DND-41 (cell line): ENCODE data around the gene GPATCH2.

ENCODE experiments used
- ATAC-seq: fragments of 200-7000 bp; cut with Tn5 transposase; 3 replicates; pipeline ENCODE4 v1.9.1; 2021; ENCODE audit warnings: low read depth; ENCODE audit not compliant: insufficient read depth
- DNase-seq: peaks from one replicate; pipeline ENCODE4 v3.0.0-alpha.2; 2020
- H2AFZ ChIP-seq: 2 replicates; pipeline ENCODE4 v1.6.0; 2012; ENCODE audit warnings: low read depth, low read length
- H3K27ac ChIP-seq: 2 replicates; pipeline ENCODE4 v1.5.1; 2012; ENCODE audit warnings: low read length, inconsistent platforms
- H3K27me3 ChIP-seq: fragments of 200-600 bp; sonication (generic); 2 replicates; pipeline ENCODE4 v1.6.0; 2012; ENCODE audit warnings: low read length, mild to moderate bottlenecking, inconsistent platforms; ENCODE audit not compliant: insufficient read depth, poor library complexity
- H3K36me3 ChIP-seq: 2 replicates; pipeline ENCODE4 v1.5.1; 2012; ENCODE audit warnings: low read length, inconsistent platforms; ENCODE audit not compliant: insufficient read depth
- H3K4me1 ChIP-seq: 2 replicates; pipeline ENCODE4 v1.5.1; 2012; ENCODE audit warnings: mild to moderate bottlenecking, low read length; ENCODE audit not compliant: insufficient read depth
- H3K4me2 ChIP-seq: 2 replicates; pipeline ENCODE4 v1.6.0; 2012; ENCODE audit warnings: mild to moderate bottlenecking, moderate library complexity, low read length, inconsistent platforms; ENCODE audit not compliant: insufficient read depth
- H3K4me3 ChIP-seq, 2 experiments: fragments of 200-600 bp in 1 of 2; shearing (Covaris generic) in 1 of 2; 2 replicates each; pipeline ENCODE4 v1.5.1; 2012 to 2016; ENCODE audit warnings: inconsistent platforms in 2 of 2, low read length in 2 of 2, mild to moderate bottlenecking in 2 of 2, low read depth in 1 of 2, moderate library complexity in 1 of 2
- H3K79me2 ChIP-seq: 2 replicates; pipeline ENCODE4 v1.6.0; 2012; ENCODE audit warnings: low read length, inconsistent platforms; ENCODE audit not compliant: insufficient read depth
- H3K9ac ChIP-seq: 2 replicates; pipeline ENCODE4 v1.6.0; 2012; ENCODE audit warnings: low read depth, mild to moderate bottlenecking, inconsistent platforms, low read length, moderate library complexity
- H3K9me3 ChIP-seq: 2 replicates; pipeline ENCODE4 v1.5.1; 2012; ENCODE audit warnings: low read length, moderate library complexity, mild to moderate bottlenecking, inconsistent platforms; ENCODE audit not compliant: insufficient read depth, severe bottlenecking
- H4K20me1 ChIP-seq: 2 replicates; pipeline ENCODE4 v1.6.0; 2012; ENCODE audit warnings: low read length; ENCODE audit not compliant: insufficient read depth
- EZH2 ChIP-seq: IDR thresholded peaks from 3 replicates; pipeline ENCODE4 v1.6.1; 2012; ENCODE audit warnings: borderline replicate concordance, low read depth, mild to moderate bottlenecking, moderate library complexity, low read length, inconsistent platforms; ENCODE audit not compliant: severe bottlenecking
- TF ChIP-seq, protein P1 (sequence below): IDR thresholded peaks from 2 replicates; pipeline ENCODE4 v1.5.1; 2012; ENCODE audit warnings: borderline replicate concordance, low read length, moderate library complexity, mild to moderate bottlenecking; ENCODE audit not compliant: poor library complexity, severe bottlenecking; ENCODE audit errors: extremely low read depth

Gene GPATCH2

DNA sequence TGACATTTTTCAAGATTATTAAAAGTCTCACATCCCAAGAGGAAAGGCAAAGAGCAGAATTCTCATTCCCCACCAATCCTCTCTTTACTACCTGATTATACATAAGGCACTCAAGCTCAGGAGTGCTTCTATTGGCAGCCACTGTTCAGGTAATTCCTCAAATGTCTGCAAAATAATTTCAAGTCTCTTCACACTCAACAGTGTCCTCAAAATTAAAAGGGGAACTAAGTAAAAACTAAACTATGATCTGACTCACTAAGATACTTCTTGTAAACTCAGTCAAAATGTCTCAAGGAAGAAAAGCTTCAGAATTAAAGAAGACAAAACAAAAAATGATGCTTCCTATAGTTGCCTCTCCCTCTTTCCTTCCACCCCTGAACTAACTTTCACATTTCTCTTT is 135.6 kb downstream of the GPATCH2 start:
- no peak overlapping the region for H3K9ac ChIP-seq
- no peak overlapping the region for H3K4me3 ChIP-seq
- H3K79me2 ChIP-seq, result no peaks in the 10 kb centered on the region
- H3K9me3 ChIP-seq, result no peaks in the 10 kb centered on the region
- H3K27ac ChIP-seq, result no peak overlapping the region
- ATAC-seq (no peak), DNase-seq (no peak)
- no peak overlapping the region for H3K4me2 ChIP-seq
- no peaks in the 10 kb centered on the region for H3K4me1 ChIP-seq
- H3K27me3 ChIP-seq, result no peaks in the 10 kb centered on the region
- no peaks in the 10 kb centered on the region for H4K20me1 ChIP-seq
- no peaks in the 10 kb centered on the region; the same call in 1 of the 2 replicates for H3K36me3 ChIP-seq
- H2AFZ ChIP-seq, result no peak overlapping the region
- TF ChIP-seq, protein P1, sequence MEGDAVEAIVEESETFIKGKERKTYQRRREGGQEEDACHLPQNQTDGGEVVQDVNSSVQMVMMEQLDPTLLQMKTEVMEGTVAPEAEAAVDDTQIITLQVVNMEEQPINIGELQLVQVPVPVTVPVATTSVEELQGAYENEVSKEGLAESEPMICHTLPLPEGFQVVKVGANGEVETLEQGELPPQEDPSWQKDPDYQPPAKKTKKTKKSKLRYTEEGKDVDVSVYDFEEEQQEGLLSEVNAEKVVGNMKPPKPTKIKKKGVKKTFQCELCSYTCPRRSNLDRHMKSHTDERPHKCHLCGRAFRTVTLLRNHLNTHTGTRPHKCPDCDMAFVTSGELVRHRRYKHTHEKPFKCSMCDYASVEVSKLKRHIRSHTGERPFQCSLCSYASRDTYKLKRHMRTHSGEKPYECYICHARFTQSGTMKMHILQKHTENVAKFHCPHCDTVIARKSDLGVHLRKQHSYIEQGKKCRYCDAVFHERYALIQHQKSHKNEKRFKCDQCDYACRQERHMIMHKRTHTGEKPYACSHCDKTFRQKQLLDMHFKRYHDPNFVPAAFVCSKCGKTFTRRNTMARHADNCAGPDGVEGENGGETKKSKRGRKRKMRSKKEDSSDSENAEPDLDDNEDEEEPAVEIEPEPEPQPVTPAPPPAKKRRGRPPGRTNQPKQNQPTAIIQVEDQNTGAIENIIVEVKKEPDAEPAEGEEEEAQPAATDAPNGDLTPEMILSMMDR, result no peak
- no peak for TF ChIP-seq EZH2

DNA sequence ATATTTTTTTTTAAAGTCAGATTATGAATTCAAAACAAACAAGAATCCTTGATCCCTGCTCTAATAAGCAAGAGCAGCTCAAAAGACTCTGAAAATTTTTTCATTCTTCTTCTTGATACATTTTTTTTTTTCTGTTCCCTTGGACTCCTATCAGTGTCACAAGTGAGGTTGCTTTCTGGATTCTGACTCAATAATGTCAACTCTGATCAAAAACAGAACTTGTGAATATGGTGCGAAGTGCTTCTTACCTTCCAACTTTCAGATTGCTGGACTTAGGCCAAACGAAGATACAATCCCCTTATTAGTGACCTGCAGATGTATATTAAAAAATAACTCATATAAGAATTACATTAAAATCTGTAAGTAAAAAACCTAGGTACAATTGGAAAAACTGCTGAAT is 136.1 kb downstream of the GPATCH2 start:
- H3K4me2 ChIP-seq, result no peak overlapping the region
- no peaks in the 10 kb centered on the region for H3K79me2 ChIP-seq
- H4K20me1 ChIP-seq, result no peaks in the 10 kb centered on the region
- H3K36me3 ChIP-seq, result no peaks in the 10 kb centered on the region; the same call in 1 of the 2 replicates
- no peaks in the 10 kb centered on the region for H3K4me1 ChIP-seq
- DNase-seq (no peak), ATAC-seq (no peak)
- H3K27ac ChIP-seq, result no peak overlapping the region
- H3K9me3 ChIP-seq, result no peaks in the 10 kb centered on the region
- H2AFZ ChIP-seq, result no peak overlapping the region
- no peak overlapping the region for H3K9ac ChIP-seq
- H3K4me3 ChIP-seq, result no peak overlapping the region
- no peaks in the 10 kb centered on the region for H3K27me3 ChIP-seq
- TF ChIP-seq, protein P1, result no peak
- no peak for TF ChIP-seq EZH2

DNA sequence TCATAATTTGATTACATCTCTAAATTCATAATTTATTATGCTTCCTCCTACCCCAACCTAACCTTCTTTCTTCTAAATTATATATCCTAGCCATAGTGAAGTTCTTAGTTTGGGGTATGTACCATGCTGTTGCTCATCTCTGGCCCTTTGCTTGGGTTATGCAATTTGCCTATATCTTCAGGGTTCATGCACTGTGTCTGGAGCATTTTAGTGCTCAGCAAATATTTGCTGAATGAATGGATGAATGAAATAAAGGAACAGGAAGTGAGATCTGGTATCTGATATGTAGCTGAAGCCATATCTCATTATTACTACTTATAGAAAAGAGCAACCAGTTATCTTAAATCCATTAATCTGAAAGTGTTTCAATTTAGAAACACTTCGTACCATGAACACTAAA is 137.6 kb downstream of the GPATCH2 start:
- Histone ChIP-seq H2AFZ (no peak overlapping the region), H3K27me3 (no peaks in the 10 kb centered on the region), H3K4me1 (no peaks in the 10 kb centered on the region), H3K9ac (no peak overlapping the region), H3K36me3 (no peaks in the 10 kb centered on the region; the same call in 1 of the 2 replicates), H3K9me3 (no peaks in the 10 kb centered on the region), H3K79me2 (no peaks in the 10 kb centered on the region), H3K4me3 (no peak overlapping the region), H3K4me2 (no peak overlapping the region), H3K27ac (no peak overlapping the region), H4K20me1 (no peaks in the 10 kb centered on the region)
- DNase-seq (no peak), ATAC-seq (no peak)
- TF ChIP-seq EZH2, result no peak
- TF ChIP-seq, protein P1, result no peak

DNA sequence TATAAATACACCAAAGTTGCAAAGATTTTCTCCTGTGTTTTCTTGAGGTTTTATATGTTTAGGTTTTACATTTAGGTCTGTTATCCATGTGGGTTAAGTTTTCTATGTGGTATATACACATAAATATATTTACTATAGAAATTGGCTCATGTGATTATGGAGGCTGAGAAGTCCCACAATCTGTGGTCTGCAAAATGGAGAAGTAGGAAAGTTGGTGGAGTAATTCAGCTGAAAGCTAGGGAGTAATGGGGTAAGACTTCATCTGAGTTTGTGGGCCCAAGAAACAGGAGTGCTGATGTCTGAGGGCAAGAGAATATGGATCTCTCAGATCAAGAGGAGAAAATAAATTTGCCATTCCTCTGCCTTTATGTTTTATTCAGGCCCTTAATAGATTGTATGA is 146.0 kb downstream of the GPATCH2 start:
- no peak overlapping the region for H3K27ac ChIP-seq
- no peak overlapping the region for H3K4me2 ChIP-seq
- no peak overlapping the region for H2AFZ ChIP-seq
- peaks cover 13% of the 10 kb centered on the region for H3K4me1 ChIP-seq
- H3K79me2 ChIP-seq, result no peaks in the 10 kb centered on the region
- no peaks in the 10 kb centered on the region for H3K27me3 ChIP-seq
- no peaks in the 10 kb centered on the region for H3K36me3 ChIP-seq
- no peak overlapping the region for H3K4me3 ChIP-seq
- ATAC-seq (no peak), DNase-seq (no peak)
- H3K9me3 ChIP-seq, result no peaks in the 10 kb centered on the region
- H4K20me1 ChIP-seq, result no peaks in the 10 kb centered on the region
- no peak for TF ChIP-seq EZH2
- TF ChIP-seq, protein P1, result no peak
- no peak overlapping the region for H3K9ac ChIP-seq
